HG02759 (cell line): ENCODE measurements around the gene TARM1.
A peak's percentile ranks its signal among the peaks of the same experiment; 100 is the strongest.

Experiments used
- ATAC-seq: cut with Tn5 transposase; IDR thresholded peaks from one replicate; pipeline ENCODE4 v1.9.1; 2021; ENCODE audit warnings: mild to moderate bottlenecking, moderate library complexity; ENCODE audit not compliant: unreplicated experiment

TARM1 gene

DNA sequence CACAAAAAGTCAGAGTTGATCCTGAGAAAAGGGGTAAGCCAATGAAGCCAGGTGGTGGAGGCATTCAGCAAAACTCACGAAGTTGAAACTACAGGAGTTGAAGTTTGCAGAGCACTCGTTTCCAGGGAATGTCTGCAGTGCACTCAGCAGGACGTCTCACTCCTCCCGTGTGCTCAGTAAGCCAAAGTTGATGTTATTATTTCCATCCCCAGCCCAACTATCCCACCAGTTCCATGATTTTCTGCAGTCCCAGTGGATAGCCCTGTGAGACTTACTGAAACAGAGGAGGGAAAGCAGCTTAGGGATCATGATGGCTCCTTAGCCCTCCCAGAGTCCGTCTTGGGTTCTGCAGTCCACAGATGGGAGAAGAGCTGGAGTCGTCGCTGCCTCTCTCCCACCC, at the start of gene TARM1:
TARM1 (minus strand) TSS at position 334 of the 400 bp plus-strand sequence; CDS start at position 309, 25 bp downstream.
- ATAC-seq: no peak

DNA sequence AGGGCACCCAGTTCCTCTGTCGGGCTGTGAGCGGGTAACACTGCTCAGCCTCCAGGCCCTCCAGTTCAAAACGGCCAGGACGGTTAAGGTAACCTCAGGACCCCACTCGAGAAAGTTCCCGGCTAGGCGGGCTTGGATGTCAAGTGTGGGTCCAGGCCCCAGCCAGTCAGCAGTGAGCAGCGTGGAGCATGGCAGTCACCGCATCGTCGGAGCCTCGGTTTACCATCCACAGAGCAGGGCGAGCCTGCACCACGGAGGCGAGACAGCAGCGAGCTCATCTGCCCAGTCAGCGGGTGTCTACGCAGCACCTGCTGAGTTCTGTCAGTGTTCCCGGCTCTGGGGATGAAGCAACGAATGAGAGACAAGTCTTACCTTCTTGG, 48.4 kb upstream of the TARM1 start:
- no peak for ATAC-seq

DNA sequence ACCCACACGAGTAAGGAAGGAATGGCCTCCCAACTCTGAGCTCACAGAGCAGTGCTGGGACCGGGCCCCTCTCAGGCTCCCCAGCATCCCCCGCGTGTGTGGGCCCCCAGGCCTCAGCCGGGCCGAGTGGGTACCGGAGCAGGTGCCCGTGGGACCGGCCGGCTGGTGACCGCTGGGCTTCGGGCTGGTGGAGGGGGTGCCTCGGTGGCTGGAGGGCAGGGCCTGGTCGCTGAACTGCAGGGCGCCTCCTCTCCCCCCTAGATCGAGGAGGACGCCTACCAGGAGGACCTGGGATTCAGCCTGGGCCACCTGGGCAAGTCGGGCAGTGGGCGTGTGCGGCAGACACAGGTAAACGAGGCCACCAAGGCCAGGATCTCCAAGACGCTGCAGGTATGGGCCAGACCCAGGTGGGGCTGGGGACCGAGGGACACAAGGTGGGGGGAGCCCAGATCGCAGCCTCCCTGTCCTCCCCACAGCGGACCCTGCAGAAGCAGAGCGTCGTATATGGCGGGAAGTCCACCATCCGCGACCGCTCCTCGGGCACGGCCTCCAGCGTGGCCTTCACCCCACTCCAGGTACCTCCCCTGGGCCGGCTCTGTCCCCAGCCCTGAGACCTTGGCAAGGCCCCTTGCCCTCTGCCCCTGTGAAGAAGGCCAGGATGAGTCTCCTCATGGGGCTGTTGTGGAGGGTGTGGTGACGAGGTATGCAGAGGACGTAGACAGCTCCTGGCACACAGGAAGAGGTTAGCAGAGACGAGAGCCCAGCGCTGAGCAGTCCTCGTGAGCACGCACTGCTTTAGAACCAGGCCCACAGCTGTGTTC, 47.8 kb upstream of the TARM1 start:
- no peak for ATAC-seq

DNA sequence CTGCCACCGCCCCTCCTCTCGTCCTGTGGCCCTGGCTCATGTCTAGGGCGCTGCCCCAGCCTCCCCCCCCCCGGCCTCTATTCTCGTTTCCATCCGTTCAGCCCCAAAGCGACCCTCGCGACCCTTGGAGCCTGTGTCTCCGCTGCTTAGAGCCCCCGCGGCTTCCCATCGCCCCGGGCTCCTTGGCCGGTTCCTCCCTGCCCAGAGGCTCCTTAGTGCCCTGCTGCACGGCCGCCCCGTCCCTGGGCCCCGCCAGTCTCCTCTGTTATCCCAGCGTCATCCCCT, 47.2 kb upstream of the TARM1 start:
- ATAC-seq: no peak

DNA sequence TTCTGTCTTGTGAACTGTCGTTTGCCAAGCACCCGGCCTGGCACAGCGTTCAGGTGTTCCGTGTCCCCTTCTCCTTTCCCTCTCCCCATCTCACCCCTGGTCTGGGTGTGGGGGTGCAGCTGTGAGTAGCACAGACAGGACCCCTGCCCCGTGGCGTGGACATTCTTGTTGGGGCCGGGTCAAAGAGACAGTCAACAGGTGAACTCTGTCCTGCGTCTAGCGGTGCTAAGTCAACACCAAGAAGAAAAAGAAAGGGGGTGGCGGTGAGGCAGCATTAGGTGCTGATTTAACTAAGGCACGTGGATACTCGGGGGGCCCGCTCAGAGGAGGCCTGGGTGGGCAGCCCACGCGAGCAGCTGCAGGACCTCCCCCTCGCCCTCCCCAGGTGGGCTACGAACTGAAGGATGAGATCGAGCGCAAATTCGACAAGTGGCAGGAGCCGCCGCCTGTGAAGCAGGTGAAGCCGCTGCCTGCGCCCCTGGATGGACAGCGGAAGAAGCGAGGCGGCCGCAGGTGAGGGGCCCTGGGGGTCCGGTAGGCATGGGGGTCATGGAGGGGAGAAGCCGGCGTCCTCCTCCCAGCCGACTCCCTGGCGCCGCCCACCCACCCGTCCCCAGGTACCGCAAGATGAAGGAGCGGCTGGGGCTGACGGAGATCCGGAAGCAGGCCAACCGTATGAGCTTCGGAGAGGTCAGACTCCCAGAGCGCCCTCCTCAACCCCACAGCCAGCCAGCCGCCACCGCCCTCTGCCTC, 46.7 kb upstream of the TARM1 start:
- no peak for ATAC-seq

DNA sequence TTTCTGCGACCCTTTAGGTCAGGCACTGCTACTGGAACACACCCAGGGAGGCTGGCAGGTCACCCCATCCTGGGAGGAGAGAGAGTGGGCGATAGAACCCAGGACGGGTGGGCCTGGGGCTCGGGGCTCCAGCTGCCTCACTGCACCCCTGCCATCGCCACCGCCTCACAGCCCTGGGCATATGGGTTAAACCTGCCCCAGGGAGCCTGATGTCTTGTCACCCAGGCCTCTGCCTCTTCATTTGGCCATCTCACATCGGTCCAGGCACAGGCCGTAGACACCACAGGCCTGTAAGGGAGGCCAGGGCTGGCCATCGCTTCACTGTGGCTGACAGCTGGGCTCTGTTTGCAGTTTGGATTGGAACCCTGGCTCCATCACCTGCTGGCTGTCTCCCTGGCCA, 44.5 kb upstream of the TARM1 start:
- no peak for ATAC-seq

DNA sequence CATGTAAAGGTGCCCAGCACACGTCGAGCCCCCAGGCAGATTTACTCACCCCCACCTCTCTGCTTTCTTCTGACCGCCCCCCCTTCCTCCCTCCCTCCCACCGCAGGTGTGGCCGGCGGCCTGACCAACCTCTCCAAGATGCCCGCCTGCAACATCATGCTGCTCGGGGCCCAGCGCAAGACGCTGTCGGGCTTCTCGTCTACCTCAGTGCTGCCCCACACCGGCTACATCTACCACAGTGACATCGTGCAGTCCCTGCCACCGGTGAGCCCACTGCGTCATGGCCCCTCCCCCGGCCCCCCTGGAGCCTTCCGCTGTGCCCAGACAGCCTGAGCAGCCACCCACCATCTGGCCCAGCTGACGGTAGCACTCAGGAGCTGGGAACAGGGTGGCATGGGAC, 43.2 kb upstream of the TARM1 start:
- ATAC-seq: no peak

DNA sequence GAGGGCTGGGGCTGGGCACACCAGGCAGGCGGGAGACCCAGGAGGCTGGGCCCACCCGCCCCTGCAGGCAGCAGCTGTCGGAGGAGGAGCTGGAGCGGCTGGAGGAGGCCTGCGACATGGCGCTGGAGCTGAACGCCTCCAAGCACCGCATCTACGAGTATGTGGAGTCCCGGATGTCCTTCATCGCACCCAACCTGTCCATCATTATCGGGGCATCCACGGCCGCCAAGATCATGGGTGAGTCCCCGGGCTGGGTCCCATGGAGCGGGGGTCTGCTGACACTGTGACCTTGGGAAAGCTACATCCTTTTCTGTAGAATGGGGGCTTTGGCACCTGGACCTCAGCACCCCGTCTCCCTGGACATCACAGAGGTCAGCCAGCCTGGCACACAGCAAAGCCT, 42.5 kb upstream of the TARM1 start:
- ATAC-seq: no peak

DNA sequence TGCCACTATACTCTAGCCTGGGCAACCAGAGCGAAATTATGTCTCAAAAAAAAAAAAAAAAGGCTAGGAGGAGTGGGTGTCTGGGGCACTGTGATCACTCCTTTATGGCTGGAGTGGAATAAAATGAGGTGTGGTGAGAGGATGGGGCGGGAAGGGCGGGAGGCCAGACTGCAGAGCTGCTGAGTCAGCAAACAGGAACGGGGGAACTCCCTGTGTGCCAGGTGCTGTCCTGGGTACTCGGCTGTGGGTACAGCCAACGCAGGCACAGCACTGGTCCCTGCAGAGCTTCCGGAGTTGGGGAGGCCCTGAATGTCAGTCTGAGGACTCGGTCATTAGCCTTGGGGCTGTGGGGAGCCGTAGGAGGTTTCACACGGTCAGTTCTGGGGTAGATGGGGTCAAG, 40.1 kb upstream of the TARM1 start:
- no peak for ATAC-seq

DNA sequence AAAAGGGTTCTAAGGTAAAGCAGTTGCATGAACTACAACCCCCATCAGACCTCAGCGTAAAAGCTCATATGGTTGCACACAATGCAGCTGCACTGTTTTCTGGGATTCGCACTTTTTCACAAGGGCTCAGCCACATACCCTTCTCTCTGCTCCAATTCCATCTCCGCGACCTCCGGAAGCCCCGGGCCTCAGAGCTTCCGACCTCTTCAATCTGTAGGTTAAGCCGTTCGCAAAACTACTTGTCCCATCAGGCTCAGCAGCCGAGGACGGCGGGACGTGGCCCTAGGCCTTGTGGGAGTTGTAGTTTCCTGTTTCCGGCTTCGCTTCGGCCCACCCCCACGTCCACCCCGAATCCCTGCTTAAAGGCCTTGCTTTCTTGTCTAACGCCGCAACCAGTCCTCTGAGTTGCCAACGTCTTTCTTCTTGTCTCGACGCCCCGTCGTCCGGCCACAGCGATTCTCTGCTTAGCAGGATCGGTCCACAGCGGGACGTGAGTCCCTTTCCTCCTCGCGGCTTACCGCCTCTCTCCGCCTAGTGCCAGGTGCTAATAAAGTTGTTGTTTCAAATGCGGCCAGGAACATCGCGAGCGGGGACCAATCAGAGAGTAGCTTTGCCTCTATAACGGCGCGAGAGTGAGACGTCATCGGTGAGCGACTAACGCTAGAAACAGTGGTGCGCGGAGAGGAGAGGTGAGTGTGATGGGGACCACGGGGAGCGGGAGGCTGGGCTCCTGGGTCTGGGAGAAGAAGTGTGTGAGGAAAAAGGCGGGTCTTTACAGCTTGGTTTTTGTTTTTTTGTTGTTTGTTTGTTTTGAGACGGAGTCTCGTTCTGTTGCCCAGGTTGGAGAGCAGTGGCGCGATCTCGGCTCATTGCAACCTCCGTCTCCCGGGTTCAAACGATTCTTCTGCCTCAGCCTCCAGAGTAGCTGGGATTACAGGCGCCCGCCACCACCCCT, 34.2 kb upstream of the TARM1 start, which contains the start of the genes PRPF31 and TFPT:
PRPF31 (plus strand) TSS at position 646 of the 955 bp plus-strand sequence. CDS start 2,525 bp downstream, outside the sequence.
TFPT (minus strand) TSS at position 549 of the 955 bp plus-strand sequence; CDS start at position 161, 388 bp downstream.
- peak; percentile 87 for ATAC-seq

DNA sequence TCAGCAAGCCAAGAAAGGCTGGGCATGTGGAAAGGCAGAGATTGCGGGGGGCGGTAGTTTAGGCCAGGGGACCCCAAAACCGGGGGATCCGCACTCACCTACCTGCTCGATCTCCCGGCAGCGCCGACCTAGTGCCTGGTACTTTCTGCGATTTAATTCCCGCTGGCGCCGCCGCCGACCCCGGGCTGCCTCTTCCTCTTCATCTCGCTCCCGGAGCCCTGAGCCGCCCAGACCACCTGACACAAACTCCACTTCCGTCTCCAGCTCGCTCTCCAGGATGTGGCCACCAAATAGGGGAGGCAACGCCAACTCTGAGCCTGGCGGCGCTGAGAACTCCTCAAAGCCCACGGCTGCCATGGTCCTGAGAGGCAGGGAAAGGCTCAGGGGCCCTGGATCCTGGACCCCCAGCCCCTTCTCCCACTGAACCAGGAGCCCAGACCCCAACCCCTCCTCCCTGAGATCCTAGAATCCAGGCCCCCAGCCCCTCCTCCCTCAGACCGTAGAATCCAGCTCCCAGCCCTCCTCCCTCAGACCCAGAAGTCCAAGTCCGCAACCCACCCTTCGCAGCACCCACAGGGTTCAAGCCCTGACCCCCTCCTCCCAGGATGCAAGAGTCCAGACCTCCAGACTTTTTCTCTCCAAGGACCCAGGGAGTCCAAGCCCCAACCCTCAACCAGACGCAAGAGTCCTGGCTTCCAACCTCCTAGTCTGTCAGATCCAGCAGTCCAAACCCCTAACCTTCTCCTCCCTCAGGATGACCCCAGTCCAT, 33.4 kb upstream of the TARM1 start:
- no peak for ATAC-seq

DNA sequence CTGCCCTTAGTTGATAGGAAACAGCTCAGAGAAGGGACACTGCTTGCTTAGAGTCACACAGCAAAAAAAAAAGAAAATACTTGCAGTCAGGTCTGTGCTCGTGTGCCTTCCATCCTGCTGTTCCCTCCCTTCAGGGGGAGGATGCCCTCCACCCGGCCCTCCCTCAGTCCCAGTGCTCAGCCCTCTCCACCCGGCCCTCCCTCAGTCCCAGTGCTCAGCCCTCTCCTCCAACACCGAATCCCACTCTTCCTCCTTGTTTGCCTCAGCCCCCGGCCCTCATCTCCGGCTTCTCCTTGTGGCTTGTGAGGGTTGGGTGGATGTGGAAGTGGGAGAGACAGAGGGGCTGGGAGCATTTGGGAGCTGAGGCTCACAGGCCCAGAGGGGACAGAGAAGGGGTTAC, 28.5 kb upstream of the TARM1 start:
- ATAC-seq: no peak

DNA sequence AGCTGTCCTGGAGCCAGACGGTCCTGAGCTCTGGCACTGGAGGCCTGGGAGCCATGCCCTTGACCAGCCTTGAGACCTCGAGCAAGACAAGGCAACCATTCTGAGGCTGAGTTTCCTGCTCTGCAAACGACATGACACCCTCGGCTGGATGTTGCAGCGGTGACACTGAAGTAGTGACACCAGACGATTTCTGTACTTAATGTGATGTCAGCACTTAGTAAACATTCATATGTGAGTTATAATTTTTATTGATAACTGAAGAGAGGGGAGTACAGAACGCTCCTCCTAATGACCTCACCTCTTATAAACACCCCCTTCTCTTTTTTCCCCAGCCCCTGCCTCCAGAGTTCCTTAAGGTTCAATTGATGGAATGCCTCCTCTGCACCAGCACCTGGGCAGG, 27.3 kb upstream of the TARM1 start:
- ATAC-seq: no peak

DNA sequence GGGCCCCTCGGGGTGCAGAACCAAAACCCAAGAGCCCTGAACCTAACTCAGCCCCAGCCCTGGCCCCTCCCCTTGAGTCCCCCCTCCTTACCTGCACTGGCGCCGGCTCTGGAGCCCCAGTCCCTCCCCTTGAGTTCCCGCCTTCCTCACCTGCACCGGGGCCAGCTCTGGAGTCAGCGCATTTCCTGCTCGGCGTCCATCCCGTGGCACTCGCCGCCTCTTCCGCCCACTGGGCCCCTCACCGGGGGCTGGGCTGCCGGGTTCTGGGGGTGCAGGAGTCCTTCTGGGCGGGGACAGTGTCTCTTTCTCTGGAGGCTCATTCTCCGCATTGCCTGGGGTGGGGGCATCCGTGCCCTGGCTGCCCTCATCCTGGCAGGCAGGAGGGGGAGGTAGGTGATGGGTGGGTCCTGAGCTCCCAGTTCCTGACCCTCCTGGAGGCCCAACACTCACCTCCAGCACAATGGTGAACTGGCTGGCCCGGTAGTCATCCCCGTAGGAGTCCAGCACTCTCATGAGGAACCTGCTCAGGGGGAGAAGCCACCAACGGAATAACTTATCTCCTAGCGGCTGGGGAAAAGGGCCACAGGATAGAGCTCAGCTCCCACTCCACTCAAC, 26.8 kb upstream of the TARM1 start:
- ATAC-seq: no peak

DNA sequence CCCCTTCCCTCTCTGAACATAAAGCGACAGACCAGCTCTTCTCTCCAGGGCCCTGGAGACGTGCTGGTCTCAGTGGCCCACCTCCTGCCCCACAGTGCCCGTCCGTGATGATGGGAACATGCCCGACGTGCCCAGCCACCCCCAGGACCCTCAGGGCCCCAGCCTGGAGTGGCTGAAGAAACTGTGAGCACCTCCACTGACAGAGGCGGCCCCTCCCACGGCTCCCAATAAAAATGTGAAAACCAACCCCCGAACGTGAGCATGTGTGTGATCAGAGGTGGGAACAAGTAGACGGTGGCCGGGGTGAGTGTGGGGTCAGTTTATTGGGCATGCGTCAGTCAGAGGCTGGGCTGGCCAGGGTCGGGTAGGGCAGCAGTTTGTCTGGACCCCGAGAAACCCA, 25.6 kb upstream of the TARM1 start:
- no peak for ATAC-seq

DNA sequence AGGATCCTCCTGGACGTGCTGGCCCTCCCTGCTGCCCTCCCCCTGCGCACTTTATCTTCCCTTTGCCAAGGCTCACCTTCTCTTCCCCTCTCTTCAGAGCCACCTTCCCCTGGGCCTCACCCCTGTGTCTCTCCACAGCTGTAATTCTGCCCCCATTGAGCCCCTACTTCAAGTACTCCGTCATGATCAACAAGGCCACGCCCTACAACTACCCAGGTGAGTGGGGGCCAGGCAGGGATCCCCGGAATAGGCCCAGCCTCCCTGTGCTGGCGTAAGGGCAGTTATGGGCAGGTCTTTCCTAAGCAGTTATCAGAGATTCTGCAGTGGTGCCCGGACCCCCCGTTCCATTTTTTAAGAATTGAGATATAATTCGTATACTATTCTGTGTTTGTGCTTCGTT, 24.6 kb upstream of the TARM1 start:
- ATAC-seq: no peak

DNA sequence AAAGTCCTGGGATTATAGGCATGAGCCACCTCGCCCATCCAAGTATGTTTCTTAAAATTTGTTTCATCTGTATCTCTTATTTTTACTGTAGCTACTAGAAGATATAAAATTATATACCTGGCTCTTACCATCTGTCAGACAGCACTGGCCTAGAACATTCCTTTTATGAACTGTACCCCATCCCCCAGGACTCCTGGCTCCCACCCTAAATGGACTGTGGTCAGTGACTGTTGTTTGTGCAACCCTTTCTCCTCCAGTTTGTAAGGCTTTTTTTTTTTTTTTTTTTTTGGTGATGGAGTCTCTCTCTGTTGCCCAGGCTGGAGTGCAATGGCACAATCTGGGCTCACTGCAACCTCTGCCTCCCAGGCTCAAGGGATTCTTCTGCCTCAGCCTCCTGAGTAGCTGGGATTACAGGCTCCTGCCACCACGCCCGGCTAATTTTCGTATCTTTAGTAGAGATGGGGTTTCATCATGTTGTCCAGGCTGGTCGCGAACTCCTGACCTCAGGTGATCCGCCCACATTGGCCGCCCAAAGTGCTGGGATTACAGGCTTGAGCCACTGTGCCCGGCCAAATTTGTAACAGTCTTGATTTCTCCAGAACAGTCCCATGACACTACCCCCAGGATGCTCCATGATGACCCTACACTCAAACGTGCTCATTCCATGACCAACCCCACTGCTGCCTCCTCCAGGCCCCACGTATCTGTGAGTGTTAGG, 24.0 kb upstream of the TARM1 start:
- no peak for ATAC-seq

DNA sequence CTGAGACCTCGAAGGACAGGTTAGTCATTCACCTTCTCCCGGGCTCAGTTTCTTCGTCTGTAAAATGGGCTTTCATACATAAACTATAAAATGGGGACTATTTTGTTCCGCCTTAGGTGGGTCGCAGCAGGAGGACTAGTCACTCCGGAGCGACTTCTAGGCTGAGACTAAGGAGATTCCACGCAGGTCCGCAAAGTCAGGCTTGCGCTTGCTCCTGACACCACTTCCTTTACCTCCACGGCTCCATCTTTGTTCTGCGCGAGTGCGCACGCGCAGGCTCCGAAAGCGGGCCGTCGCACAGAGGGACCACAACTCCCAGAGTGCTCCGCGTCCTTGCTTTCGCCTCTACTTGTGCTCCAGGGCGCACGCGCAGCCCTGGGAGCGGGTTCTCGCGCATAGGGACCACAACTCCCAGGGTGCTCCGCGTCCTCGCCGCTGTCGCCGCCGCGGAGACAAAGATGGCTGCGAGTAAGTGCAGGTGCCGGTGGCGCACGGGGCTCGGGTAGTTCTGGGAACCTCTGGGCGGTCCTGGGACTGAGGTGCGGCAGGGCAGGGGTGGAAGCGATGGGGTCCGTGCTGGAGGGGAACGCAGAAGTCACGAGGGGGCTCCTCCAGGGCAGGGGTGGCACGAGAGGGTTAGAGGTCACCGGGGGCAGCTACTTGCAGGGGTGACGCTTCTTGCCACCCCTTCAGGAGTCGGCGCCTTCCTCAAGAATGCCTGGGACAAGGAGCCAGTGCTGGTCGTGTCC, 21.4 kb upstream of the TARM1 start, which contains the start of gene NDUFA3:
NDUFA3 (plus strand) TSS at position 435 of the 749 bp plus-strand sequence; CDS start at position 459, 24 bp downstream.
- ATAC-seq: peak; percentile 97
